HG03135 (cell line): ENCODE measurements around the gene NRF1.

Source experiments
- ATAC-seq: cut with Tn5 transposase; IDR thresholded peaks from one replicate; pipeline ENCODE4 v1.9.1; 2021; ENCODE audit warnings: mild to moderate bottlenecking, moderate library complexity; ENCODE audit not compliant: unreplicated experiment

The NRF1 gene

DNA sequence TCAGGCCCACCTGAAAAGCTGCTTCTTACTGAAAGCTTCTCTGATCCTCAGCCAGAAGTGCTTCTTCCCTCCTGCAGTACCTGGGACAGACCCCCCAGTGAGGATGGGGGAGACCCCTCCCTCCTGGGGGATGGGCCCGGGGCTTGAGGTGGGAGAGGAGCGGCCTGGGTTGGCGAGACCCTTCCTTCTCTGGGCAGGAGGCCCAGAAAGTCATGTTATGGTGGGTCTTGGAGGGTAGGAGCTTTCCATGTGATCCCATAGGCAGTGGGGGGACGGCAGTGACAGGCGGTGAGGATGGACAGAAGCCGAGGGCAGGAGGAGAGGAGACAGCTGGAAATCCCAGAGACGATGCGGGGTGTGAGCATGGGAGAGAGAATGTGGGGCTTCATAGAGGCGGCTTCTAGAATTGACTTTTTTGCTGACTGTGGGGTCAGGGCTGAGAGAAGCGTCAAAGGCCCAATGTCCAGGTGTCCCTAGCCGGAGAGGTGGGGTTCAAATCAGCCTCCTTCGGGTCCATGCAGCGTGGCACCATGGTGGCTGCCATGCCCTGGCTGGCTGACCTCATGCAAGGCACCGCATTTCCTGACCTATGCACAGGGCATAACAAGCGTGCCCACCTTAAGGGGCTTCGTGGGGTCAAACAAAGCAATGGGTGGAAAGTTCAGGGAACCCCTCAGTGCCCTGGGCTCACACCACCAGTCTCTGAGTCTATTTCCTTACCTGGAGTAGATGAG lies 187.3 kb downstream of the NRF1 start:
- no peak for ATAC-seq

DNA sequence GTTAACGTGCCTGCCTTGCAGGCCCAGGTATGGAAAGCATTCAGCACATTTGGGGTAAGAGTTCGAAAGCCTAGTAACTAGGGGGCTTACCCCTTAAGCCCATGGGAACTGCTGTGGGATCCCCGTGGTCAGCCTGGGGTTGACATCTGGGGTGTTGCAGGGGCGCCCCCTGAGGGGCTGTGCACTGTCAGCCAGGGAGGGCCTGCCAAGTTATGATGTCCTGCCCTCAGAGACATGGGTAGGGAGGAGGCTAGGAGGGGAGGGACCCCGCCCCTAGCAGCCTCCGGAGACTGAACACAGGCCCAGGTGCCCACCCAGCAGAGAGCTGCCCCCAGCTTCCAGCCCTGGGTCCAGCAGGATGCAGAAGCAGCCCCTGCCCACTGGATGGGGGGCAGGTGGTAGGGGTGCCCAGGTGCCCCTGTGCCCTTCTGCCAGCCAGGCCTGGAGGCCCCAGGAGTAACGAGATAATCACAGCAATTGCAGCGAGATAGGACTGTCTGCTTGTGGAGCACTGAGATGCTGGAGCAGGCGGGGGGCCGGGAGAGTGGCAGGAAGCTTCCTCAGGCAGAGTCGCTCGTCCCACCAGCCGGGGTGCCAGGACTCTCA lies 187.9 kb downstream of the NRF1 start:
- no peak for ATAC-seq

DNA sequence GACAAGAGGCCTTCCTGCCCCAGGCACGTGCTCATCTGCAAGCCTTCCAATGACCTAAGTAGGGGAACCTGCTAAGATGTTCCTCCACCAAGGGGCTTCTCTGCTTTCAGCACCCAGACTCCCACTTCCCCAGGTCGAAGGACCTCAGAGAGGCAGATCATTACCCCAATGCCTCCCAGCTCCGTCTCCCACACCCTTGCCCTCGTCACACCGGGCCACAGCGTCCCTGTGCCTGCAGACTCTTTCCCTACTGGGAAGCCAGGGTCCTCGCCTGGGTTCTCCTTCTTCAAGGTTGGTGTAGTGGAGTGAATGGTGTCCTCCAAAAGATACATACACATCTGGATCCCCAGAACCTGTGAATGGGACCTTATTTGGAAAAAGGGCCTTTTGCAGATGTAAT lies 189.4 kb downstream of the NRF1 start:
- no peak for ATAC-seq

DNA sequence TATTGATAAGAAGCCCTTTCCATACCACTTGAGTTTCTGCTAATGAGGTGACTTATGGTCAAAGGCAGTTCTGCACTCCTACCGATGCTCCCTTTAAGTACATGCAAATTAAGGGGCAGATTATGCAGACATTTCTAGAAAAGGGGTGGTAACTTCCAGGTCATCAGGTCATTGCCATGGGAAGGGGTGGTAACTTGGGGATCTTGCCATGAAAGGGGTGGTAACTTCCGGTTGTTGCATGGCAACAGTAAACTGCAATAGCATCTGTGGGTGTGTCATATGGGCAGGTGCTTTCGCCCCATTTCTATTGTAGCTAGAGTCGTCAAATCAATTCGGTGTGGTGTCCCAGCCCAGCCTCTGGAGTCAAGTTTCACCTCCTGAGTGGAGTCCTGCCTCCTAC lies 190.4 kb downstream of the NRF1 start:
- ATAC-seq: no peak

DNA sequence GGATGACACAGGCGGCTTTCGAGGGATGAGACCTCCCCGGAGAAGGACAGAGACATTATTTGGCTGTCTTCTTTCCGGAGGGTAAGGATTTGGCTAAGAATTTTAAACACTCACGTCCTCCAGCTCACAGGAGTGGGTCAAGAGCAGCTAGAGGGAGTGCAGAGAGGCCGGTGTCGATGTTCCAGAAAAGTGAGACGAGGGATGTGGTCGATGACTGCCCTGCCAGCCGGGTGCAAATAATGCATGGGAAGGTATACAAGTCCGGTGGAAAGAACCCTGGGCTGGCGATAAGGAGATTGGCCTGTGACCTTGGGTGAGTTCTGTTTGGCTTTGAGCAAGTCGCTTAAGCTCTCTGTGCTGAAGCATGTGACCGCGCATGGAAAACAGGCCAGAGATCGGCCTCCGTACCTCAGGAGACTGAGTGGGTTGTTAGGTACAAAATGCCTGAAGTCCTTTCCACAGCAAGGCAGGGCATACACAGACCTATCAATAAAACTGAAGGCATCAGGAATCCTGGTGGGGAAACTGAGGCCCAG lies 192.1 kb downstream of the NRF1 start:
- no peak for ATAC-seq

DNA sequence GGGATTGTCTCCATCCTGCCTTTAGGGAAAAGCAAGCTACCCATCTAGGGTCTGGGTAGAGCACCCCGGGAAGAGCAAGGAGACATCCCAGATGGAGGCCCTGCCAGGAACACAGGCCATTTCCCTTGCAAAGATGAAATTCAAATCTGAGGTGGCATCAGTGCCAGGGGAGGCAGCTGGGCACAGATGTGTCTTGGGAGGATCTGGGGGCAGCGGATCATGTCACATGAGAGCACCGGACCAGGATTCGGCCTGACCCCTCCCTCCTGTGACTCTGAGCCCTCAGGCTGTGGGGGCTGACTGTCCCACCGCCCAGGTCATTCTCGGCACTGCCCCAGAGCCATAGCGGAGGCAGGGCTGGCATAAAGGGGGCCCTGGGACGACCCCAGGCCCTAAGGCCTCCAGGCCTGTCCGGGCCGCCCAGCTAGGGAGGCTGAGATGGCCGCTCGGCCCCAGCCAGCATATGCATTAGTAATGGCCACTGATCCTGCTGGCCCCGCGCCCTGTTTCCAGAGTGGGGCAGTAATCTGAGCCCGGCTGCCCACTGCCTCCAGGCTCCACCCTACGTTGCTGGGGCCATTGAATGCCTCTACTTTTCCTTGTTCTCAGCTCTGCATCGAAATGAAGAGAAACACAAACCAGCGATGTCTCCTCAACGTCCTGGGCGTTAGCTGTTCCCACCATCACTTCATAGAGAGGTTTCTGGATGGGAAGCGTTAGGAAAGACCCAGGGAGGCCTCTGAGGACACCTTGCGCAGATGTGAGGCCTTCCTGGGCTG lies 192.8 kb downstream of the NRF1 start:
- ATAC-seq: no peak

- ATAC-seq: no peak
Observed at GRCh38 chr7:129804890-129805719, 193.6 kb downstream of the NRF1 start.
